ENCODE results near the gene PCDHB16.
A peak's percentile ranks its signal among the peaks of the same experiment; 100 is the strongest.
"Not testable (repeated sequence)": the region's sequence is repeated elsewhere in the genome, so short reads cannot be mapped to it uniquely, and the experiment has no call there.

PCDHB16 gene

GRCh38 chr5:141184117-141184855, 2.1 kb downstream of the PCDHB16 start:
- not testable (repeated sequence) for DNase-seq

- DNase-seq, result peak; percentile 2
These were observed 4.8 kb downstream of the PCDHB16 start, which contains the start of gene PCDHB9 for GRCh38 chr5:141186897-141187512. PCDHB9 (plus strand) TSS chr5:141187161; CDS start chr5:141187319, 158 bp downstream.

- DNase-seq, result not testable (repeated sequence)
These were observed 6.5 kb downstream of the PCDHB16 start for GRCh38 chr5:141188682-141189081.

GRCh38 chr5:141189131-141189530, 6.9 kb downstream of the PCDHB16 start:
- not testable (repeated sequence) for DNase-seq

GRCh38 chr5:141192110-141192725, 10.0 kb downstream of the PCDHB16 start, which contains the start of gene PCDHB10:
PCDHB10 (plus strand) TSS chr5:141192353; CDS start chr5:141192553, 200 bp downstream.
- DNase-seq, result no peak

- DNase-seq, result not testable (repeated sequence)
These were observed 12.1 kb downstream of the PCDHB16 start for GRCh38 chr5:141194332-141194731.

GRCh38 chr5:141196363-141196762, 14.2 kb downstream of the PCDHB16 start:
- DNase-seq, result no peak

GRCh38 chr5:141199359-141200235, 17.4 kb downstream of the PCDHB16 start, which contains the start of gene PCDHB11:
PCDHB11 (plus strand) TSS chr5:141199627; CDS start chr5:141199775, 148 bp downstream.
- no peak for DNase-seq

GRCh38 chr5:141201126-141201525, 18.9 kb downstream of the PCDHB16 start:
- not testable (repeated sequence) for DNase-seq

- DNase-seq, result not testable (repeated sequence)
These were observed 19.5 kb downstream of the PCDHB16 start for GRCh38 chr5:141201646-141202045.

GRCh38 chr5:141208478-141208877, 26.3 kb downstream of the PCDHB16 start, which contains the start of gene PCDHB12:
PCDHB12 (plus strand) TSS chr5:141208719; CDS start chr5:141208908, 189 bp downstream.
- no peak for DNase-seq

GRCh38 chr5:141210281-141210680, 28.1 kb downstream of the PCDHB16 start:
- not testable (repeated sequence) for DNase-seq

- not testable (repeated sequence) for DNase-seq
These were observed 28.7 kb downstream of the PCDHB16 start for GRCh38 chr5:141210849-141211248.

- not testable (repeated sequence) for DNase-seq
These were observed 31.6 kb downstream of the PCDHB16 start, which contains the start of gene PCDHB13 for GRCh38 chr5:141213656-141214339. PCDHB13 (plus strand) TSS chr5:141213919; CDS start chr5:141214124, 205 bp downstream.

- DNase-seq, result not testable (repeated sequence)
These were observed 32.4 kb downstream of the PCDHB16 start for GRCh38 chr5:141214583-141214982.

- DNase-seq, result not testable (repeated sequence)
These were observed 33.3 kb downstream of the PCDHB16 start for GRCh38 chr5:141215504-141215903.

- not testable (repeated sequence) for DNase-seq
These were observed 33.8 kb downstream of the PCDHB16 start for GRCh38 chr5:141216035-141216434.

GRCh38 chr5:141223112-141223783, 41.1 kb downstream of the PCDHB16 start, which contains the start of gene PCDHB14:
PCDHB14 (plus strand) TSS chr5:141223343; CDS start chr5:141223506, 163 bp downstream.
- DNase-seq, result peak; percentile 8

GRCh38 chr5:141224844-141225243, 42.7 kb downstream of the PCDHB16 start:
- DNase-seq, result not testable (repeated sequence)

GRCh38 chr5:141225421-141225820, 43.2 kb downstream of the PCDHB16 start:
- DNase-seq, result not testable (repeated sequence)

Measured in fibroblast of upper back skin (primary cell).